HL-60/S4 (cell line): ENCODE measurements around the gene PLXNB2.

Experiments
- in situ Hi-C: fragments of 300-500 bp; cut with MboI; formaldehyde crosslinking; loops from 2 replicates; pipeline ENCODE4 v1.14.3; 2022; ENCODE audit warnings: low sequenced_read_pairs

The PLXNB2 gene

DNA sequence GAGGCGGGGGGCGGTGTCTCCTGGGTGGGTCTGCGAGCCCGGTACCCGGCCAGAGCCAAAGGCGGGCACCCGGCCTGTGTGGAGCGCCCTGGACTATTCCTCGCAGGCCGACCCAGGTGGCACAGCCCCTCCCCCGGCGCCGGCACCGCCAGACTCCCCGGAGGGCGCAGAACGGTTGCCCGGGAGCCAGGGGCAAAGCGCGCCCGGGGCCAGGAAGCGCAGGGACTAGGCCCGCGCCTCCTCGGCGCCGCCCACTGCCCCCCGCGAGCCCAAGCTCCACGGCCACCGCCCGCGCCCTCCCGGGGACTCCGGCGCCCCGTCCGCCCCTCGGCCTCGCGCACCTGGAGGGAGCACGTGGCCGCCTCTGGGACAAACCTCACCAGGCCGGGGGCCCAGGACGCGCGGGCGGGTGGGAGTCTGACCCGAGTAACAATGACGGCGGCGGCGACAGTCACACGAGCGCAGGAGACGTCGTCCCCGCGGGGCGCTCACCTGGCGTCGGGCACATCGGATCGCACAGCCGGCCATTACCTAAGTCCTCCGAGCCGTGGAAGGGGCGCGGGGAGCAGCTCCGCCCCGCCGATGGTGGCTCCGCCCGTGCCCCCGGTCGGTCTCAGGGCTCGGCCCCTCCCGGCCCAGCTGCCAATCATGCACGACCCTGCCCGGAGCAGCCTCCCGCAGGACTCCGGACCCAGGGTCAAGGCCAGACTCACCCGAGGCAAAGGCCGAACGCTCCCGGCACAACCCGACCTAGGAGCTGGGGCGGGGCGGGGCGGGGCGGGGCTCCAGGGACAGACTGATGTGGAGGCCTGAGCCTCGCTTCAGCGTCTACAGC is 7.4 kb downstream of the PLXNB2 start:
- in situ Hi-C loops = no loop called here

DNA sequence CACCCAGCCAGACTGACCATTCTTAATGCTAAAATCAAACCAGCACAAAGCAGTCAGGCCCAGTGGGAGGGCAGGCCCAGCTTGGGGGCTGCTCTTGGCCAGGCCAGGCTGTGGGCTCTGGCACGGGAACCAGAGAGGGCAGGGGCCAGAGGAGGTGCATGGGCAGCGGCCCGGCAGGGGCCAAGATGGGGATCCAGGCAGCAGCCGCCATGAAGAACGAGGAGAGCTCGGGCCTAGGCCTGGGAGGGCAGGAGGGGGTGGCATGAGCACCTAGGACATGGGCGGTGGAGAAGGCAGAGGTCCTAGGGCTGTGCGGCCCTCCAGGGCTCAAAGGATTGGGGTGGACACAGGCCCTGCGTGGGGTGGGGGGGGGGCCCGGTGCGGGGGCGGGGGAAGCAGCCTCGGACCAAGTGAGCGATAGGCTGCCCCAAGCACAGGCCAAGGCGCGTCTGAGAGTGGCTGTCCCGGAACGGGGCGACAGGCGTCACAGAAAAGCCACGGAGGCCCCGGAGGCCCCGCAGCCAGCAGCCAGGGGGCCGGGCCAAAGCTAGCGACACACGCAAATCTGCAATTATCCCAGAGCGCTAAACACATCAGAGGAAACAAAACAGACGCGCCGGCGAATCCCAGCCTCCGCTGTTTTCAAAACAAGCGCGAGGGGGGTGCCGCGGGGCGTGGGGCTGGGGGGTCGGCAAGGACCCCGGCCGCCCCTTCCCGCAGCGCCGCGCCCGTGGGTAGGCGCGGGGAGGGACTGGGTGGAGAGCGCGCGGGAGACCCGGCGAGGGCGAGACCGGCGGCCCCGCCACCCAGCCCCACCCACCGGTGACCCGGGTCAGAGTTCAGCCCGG is 8.3 kb downstream of the PLXNB2 start:
- in situ Hi-C loops = no loop called here

DNA sequence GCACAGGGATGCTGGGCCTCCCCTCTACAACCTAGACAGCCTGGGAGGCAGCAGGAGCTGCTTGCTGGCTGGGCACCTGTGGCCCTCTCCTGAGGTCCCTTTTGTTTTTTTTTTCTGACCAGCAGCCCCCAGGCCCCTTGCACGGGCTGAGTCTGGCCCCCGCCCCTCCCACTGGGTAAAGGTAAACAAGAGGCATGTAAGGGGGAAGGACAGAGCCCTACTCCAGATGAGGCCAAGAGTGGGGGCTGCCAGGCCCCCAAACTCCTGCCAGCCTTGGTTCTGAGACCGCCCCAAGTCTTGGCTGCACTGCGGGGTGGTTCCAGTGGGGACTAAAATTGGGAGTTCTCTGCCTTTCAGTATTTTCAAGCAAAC is 9.2 kb downstream of the PLXNB2 start:
- in situ Hi-C loops = no loop called here

DNA sequence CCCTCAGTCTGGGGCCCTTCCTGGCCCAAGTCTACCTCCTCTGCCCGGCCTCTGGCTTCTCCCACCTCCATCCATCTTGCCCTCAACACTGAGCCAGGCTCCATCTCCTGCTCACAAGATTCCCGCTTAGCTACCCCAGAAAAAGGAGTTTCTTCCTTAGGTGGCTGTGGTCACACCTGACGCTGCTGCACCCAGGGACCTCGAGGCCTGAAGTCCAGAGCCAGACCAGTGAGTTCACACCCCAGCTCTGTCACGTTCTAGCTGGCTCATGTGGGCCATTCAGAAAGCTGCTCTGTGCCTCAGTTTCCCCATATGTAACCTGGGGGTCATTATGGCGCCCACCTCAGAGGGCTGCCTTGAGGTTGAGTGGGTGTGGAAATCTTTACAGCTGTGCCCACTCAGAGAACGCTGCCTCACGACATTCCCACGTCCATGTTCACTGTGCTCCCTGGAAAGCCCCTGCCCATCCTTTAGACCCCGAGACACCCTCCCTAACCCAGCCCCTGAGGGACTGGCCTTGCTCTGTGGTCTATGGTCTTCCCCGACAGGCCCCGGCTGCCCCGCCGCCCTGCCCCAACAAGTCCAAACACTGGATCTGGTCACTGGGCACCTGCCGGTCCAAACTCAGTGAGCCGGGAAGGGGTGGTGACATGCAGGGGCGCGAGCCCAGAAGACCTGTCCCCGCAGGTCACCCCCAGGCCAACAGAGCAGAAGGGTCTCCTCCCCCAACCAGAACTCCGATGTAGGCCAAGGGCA is 9.8 kb downstream of the PLXNB2 start:
- in situ Hi-C loops = no loop called here

DNA sequence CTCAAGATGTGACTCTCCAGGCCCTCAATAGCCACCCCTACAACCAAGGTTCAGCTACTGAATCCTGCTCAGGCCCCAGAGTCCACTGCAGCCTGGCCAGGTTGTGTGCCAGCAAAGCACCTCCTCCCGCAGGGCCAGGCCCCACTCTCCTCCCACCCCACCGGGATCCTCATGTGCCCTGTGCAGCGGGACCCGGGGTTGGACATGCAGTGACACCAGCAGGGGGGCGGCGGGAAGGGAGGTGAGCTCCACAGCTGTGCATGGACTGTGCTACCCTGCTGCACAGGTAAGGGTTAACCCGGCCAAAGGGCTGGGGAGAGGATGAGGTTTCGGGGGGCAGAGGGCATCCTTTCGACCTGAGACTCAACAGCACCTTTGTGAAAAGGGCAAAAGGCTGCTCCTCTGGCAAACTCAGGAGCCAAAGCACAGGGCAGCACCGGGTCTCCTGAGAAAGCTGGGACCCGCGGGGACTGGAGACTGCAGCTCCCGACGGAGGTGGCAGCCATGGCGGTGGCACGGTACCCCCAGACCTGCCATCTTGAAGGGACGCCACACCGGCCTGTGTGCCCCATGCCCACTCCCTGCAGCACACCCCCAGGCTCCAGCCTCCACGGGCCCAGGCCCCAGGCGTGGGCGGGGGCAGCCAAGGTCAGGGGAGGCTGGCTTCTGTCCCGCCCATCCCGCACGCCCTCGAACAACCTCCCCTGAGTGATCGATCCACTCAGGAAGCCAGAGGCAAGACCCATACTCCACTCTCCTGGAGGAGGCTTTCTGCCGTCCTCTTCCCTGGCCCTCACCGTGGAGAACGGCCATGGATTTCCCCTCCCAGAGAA is 10.6 kb downstream of the PLXNB2 start:
- in situ Hi-C loops = no loop called here

DNA sequence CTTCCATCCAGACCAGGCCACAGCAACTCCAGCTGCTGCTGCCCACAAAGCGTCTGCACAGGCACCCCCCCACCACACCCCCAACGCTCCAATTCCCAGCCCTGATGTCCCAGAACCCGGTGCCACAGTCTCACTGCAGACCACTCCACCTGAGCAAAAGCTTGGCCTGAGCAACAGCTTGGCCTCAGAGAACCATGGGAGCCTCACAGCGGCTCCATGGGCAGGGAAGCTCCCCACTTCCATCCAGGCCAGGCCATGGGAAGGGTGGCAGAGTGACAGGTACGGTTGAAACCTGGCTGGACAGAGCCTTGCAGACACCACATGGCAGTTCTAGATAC is 13.2 kb downstream of the PLXNB2 start:
- in situ Hi-C loops = no loop called here

DNA sequence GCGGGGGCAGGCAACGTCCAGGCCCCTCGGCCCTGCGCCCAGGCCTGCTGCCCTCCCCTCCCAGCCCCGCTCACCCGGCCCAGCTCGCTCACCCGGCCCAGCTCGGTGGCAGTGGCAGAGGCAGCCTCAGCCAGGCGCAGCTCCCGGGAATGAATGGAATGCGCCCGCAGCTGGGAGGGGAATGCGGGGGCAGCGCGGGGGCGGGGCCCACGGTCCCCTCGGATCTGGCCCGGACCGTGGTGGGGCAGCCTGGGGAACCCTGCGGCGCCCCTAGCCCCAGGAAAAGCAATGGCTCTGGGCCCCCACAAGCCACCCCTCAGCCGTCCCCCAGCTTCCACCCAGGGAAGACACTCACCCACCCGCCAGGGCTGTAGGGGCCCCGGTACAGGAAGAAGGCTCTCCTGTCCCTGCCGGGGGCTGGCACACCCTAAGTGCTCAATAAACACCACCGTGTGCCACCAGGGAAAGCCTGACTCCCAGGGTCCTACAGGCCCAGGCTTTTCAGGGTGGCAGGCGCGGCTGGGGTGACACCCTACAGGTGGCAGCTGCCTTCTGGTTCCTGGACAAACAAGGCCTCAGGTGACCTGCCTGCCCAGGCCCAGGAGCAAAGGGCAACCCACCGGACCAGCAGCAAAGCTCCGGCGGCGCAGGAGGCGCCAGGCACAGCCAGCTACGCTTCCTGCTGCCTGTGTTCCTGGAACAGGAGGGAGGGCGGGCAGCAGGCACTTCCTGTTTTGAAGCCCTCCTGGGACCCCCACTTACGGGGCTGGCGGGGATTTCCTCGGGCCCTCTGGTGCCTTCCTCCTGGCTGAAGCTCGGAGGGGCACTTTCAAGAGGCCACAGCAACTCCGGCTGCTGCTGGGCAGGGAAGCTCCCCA is 13.8 kb downstream of the PLXNB2 start:
- in situ Hi-C loops = no loop called here

DNA sequence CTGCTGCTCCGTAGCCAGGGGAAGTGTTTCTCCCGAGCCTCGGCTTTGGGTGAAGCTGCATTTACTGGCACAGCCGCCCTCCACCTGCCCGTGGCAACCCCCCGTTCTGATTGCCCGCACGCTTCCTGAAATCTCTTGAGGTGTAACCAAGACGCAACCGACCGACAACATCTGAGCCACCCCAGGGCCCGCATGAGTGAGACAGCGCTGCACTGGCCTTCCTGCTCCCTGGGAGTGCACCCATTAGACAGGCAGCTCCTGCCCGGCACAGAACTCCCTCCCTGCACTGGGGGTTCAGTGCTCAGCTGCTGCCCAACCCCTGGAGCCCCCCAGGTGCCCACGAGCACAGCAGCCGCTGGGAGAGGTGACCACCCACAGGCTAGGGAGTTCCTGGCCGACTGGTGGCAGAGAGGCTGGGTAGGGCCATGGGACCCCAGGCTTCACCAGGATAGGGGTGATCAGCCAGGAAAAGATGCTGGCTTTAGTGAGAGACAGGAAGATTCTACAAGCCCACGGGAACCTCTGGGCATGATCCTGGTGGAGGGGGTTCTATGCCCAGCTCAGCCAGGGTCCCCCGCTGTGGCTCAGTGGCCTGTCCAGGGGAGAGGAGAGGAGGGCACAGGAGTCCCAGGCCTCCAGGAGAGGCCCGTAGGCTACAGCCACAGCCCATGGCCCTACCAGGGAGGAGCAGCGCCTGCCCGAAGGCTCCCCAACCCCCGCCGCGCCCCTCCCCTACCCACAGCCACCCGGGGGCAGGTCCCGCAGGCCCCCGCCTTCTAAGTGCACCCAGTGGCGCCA is 14.6 kb downstream of the PLXNB2 start:
- in situ Hi-C loops = no loop called here

DNA sequence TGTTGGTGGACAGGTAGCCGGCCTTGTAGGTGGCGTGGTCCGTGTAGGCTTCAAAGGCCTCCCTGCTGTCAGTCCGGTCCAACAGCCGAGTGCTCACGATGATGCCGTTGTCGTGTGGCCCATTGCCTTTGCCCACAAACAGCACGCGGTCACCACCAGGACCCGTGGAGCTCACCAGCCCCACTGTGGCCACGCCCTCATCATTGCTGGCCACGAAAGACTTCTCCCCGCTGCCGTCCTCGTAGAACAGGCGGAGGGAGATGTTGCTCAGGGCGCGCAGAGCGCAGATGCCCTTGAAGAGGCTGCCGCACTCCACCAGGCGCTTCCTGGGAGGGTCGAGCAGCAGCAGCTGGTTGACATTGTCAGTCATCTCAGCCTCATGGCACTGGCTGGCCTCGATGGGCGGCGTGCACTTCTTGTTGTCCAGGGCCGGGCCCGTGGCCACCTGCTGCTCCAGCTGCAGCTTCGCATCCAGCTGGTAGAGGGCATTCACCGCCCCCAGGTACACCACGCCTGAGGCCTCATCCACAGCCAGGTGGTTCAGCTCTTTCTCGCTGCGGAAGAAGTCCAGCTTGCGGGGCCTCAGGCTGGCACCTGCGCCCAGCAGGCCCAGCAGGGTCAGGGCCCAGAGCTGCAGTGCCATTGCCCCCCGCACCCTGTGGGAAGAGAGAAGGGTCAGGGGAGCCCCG is 17.4 kb downstream of the PLXNB2 start:
- in situ Hi-C loops = no loop called here

DNA sequence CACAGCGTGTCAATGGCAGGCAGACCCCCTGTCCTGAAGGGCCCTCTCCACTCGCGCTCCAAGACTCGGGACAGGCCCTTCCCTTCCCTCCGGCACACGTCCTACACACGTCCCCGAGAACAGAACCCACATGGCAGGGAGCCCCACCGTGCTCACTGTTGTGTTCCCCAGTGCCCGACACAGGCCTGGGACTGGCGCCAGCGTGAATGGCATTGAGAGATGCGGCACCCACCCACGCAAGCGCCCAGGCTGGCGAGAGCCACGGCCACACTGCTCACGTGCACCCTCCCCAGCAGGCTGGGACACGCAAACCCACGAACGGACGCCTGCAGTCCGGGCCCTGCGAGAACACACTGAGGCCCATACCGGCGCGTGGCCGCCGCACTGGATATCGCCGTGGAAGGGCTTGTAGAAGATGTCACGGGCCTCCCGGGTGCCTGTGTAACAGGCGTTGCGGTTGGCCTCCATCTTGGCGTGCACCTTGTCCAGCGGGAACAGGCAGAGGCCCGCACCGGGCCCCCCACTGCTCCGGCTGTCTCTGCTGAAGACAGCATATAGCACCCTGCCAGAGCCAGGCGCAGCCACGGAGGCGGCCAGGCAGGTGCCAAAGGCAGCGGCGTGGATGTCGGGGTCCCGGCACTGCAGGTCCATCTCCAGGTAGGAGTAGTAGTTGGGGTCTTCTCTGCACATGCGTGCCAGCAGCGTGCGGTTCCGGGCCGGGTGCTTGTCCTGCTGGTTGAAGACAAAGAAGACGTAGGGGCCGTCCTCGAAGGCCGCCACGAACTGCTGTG is 18.1 kb downstream of the PLXNB2 start:
- in situ Hi-C loops = no loop called here

DNA sequence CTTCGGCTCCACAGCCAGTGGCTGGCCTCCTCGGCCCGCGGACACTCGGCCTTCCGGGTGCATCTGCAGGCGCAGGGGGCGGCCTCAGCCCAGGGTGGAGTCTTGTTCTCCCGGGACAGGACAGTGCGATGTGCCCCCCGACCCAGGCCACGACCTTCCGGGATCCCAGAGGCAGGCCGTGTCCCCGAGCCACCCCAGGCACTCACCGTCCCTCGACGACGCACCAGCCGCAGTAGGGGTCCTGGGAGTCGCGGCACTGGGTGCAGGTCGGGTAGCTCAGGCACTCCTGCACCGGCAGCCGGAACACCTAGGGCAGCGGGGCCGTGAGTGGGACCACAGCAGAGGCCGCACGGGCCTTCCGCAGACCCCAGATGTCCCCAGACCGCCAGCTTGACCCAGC is 19.7 kb downstream of the PLXNB2 start:
- in situ Hi-C loops = no loop called here

DNA sequence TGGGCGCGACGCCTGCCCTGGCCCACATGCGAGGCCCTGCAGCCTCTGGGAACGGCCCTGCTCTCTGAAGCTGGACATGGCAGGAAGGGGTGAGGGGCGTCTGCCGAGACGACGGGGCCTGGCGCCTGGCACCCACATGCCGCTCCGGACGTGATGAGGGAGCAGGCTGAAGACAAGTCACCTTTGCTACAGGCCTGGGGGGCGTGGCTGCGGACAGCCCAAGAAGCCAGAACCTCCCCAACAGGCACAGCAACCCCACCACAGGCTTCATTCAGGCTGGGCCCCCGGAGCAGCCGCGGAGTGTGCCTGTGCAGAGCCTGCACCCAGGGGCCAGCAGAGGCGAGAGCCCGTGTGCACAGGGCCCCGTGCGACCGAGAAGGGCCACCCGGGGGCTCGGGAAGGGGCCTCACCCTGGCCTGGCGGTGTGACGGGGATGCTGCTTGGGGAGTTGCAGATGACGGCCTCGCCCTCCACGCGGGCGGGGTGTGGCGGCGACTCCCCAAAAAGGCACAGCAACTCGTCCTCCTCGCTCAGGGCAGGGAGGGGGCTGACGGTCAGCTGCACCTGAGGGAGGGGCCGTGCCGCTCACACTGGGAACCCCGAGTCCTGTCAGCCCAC is 20.6 kb downstream of the PLXNB2 start:
- in situ Hi-C loops = no loop called here

DNA sequence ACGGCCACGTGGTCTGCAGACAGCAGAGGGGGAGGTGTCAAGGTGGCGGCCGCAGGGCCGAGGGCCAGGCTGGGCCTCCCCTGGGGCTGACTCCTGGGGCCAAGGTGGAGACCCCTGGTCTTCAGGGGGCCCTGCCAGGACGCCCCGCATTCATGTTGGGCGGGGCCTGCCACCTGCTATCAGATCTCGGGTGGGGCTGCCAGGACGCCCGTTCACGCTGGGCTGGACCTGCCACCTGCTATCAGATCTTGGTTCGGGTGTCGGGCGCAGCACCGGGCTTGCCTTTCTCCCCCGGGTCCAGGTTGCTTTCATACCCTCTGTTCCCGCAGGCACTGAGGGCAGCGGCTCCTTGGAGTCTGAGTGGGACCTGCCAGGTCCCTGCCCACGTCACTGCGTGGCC is 21.2 kb downstream of the PLXNB2 start:
- in situ Hi-C loops = no loop called here

DNA sequence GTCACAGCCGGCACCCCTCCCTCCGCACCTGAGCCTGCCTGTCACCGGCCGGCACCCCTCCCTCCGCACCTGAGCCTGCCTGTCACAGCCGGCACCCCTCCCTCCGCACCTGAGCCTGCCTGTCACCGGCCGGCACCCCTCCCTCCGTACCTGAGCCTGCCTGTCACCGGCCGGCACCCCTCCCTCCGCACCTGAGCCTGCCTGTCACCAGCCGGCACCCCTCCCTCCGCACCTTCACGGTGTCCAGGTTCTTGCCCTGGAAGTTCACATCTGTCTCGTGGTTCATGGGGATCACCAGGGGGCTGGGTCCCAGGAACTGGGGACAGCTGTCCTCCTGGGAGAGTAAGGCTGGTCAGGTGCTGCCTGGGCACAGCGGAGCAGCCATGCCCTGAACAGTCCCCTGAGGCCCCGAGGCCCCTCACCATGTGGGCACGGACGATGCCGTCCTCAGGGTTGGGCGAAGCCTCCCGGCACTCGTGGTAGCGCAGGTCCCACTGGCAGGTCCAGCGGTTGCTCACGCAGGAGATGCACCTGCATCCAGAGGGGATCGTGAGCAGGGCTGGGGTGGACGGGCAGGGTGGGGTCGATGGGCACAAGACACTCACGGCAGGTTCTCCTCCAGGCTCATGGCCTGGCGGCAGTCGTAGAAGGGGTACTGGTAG is 21.7 kb downstream of the PLXNB2 start:
- in situ Hi-C loops = no loop called here

DNA sequence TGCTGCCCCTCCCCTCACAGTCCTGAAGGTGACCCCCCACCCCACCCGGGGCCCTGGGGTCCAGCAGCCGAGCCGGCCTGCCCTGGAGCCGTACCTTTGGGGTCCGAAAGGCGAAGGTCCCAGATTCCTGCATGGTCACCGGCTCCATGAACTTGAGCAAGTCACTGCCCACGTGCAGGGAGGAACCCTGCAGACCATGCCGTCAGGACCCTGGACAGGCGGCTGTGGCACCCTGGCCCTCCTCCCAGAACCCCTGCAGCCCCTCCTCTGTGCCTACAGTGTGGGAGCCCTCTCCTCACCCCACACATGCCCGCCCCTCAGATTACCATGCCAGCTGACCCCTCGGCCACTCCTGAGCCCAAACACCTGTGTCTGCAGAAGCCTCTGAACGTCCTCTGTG is 23.0 kb downstream of the PLXNB2 start:
- in situ Hi-C loops = no loop called here

DNA sequence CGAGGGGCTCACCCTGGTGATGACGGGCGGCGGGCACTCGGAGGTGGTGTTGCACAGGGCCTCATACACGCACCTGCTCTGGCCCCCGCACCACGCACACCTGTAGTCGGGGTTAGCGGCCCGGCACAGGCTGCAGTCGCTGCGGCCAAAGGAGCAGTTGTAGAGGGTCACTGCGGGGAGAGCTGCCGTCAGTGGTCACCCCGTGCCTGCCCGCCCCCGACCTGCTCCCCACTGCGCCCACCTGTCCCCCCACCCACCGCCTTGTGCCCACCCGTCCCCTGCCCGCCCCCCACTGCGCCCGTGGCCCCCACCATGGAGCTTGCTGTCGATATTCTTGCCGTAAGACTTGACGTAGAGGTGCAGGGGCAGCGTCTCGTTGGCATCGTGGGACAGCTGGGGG is 23.6 kb downstream of the PLXNB2 start:
- in situ Hi-C loops = no loop called here
